DND-41 (cell line): ENCODE data around the gene ZNF586.
"Not testable (repeated sequence)": the region's sequence is repeated elsewhere in the genome, so short reads cannot be mapped to it uniquely, and the experiment has no call there.

ENCODE experiments used
- ATAC-seq: fragments of 200-7000 bp; cut with Tn5 transposase; 3 replicates; pipeline ENCODE4 v1.9.1; 2021; ENCODE audit warnings: low read depth; ENCODE audit not compliant: insufficient read depth
- DNase-seq: peaks from one replicate; pipeline ENCODE4 v3.0.0-alpha.2; 2020
- H2AFZ ChIP-seq: 2 replicates; pipeline ENCODE4 v1.6.0; 2012; ENCODE audit warnings: low read depth, low read length
- H3K27ac ChIP-seq: 2 replicates; pipeline ENCODE4 v1.5.1; 2012; ENCODE audit warnings: low read length, inconsistent platforms
- H3K27me3 ChIP-seq: fragments of 200-600 bp; sonication (generic); 2 replicates; pipeline ENCODE4 v1.6.0; 2012; ENCODE audit warnings: low read length, mild to moderate bottlenecking, inconsistent platforms; ENCODE audit not compliant: insufficient read depth, poor library complexity
- H3K36me3 ChIP-seq: 2 replicates; pipeline ENCODE4 v1.5.1; 2012; ENCODE audit warnings: low read length, inconsistent platforms; ENCODE audit not compliant: insufficient read depth
- H3K4me1 ChIP-seq: 2 replicates; pipeline ENCODE4 v1.5.1; 2012; ENCODE audit warnings: mild to moderate bottlenecking, low read length; ENCODE audit not compliant: insufficient read depth
- H3K4me2 ChIP-seq: 2 replicates; pipeline ENCODE4 v1.6.0; 2012; ENCODE audit warnings: mild to moderate bottlenecking, moderate library complexity, low read length, inconsistent platforms; ENCODE audit not compliant: insufficient read depth
- H3K4me3 ChIP-seq, 2 experiments: fragments of 200-600 bp in 1 of 2; shearing (Covaris generic) in 1 of 2; 2 replicates each; pipeline ENCODE4 v1.5.1; 2012 to 2016; ENCODE audit warnings: inconsistent platforms in 2 of 2, low read length in 2 of 2, mild to moderate bottlenecking in 2 of 2, low read depth in 1 of 2, moderate library complexity in 1 of 2
- H3K79me2 ChIP-seq: 2 replicates; pipeline ENCODE4 v1.6.0; 2012; ENCODE audit warnings: low read length, inconsistent platforms; ENCODE audit not compliant: insufficient read depth
- H3K9ac ChIP-seq: 2 replicates; pipeline ENCODE4 v1.6.0; 2012; ENCODE audit warnings: low read depth, mild to moderate bottlenecking, inconsistent platforms, low read length, moderate library complexity
- H3K9me3 ChIP-seq: 2 replicates; pipeline ENCODE4 v1.5.1; 2012; ENCODE audit warnings: low read length, moderate library complexity, mild to moderate bottlenecking, inconsistent platforms; ENCODE audit not compliant: insufficient read depth, severe bottlenecking
- H4K20me1 ChIP-seq: 2 replicates; pipeline ENCODE4 v1.6.0; 2012; ENCODE audit warnings: low read length; ENCODE audit not compliant: insufficient read depth
- EZH2 ChIP-seq: IDR thresholded peaks from 3 replicates; pipeline ENCODE4 v1.6.1; 2012; ENCODE audit warnings: borderline replicate concordance, low read depth, mild to moderate bottlenecking, moderate library complexity, low read length, inconsistent platforms; ENCODE audit not compliant: severe bottlenecking
- TF ChIP-seq, protein P1 (sequence below): IDR thresholded peaks from 2 replicates; pipeline ENCODE4 v1.5.1; 2012; ENCODE audit warnings: borderline replicate concordance, low read length, moderate library complexity, mild to moderate bottlenecking; ENCODE audit not compliant: poor library complexity, severe bottlenecking; ENCODE audit errors: extremely low read depth

ZNF586 gene

DNA sequence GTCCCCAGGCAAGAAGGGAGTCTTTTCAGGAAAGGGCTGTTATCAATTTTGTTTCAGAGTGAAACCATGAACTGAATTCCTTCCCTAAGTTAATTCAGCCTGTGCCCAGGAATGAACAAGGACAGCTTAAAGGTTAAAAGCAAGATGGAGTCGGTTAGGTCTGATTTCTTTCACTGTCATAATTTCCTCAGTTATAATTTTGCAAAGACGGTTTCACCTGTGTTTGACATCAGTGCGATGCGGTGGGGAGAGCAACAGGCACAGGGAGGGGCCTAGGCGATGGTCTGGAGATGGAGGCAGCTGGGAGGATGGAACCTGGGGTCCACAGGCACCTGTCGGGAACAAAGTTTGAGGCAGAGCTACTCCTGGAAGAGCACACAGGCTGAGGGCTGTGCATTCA lies 51.1 kb downstream of the ZNF586 start:
- H3K27me3 ChIP-seq = no peaks in the 10 kb centered on the region
- no peak for DNase-seq
- peak overlapping the region; percentile 72 for H3K4me2 ChIP-seq
- TF ChIP-seq, protein P1, sequence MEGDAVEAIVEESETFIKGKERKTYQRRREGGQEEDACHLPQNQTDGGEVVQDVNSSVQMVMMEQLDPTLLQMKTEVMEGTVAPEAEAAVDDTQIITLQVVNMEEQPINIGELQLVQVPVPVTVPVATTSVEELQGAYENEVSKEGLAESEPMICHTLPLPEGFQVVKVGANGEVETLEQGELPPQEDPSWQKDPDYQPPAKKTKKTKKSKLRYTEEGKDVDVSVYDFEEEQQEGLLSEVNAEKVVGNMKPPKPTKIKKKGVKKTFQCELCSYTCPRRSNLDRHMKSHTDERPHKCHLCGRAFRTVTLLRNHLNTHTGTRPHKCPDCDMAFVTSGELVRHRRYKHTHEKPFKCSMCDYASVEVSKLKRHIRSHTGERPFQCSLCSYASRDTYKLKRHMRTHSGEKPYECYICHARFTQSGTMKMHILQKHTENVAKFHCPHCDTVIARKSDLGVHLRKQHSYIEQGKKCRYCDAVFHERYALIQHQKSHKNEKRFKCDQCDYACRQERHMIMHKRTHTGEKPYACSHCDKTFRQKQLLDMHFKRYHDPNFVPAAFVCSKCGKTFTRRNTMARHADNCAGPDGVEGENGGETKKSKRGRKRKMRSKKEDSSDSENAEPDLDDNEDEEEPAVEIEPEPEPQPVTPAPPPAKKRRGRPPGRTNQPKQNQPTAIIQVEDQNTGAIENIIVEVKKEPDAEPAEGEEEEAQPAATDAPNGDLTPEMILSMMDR = no peak
- TF ChIP-seq EZH2 = no peak
- ATAC-seq = no peak
- H3K9me3 ChIP-seq = no peaks in the 10 kb centered on the region
- peaks cover 17% of the 10 kb centered on the region; the same call in 1 of the 2 replicates for H4K20me1 ChIP-seq
- H3K9ac ChIP-seq = peak overlapping the region; percentile 92
- peak overlapping the region; percentile 89 to 95; a peak in 3 of 4 replicates for H3K4me3 ChIP-seq
- H3K79me2 ChIP-seq = peaks cover 75% of the 10 kb centered on the region
- H3K36me3 ChIP-seq = peaks cover 36% of the 10 kb centered on the region
- H3K4me1 ChIP-seq = peaks cover 27% of the 10 kb centered on the region
- no peak overlapping the region for H2AFZ ChIP-seq
- H3K27ac ChIP-seq = peak overlapping the region; percentile 85

DNA sequence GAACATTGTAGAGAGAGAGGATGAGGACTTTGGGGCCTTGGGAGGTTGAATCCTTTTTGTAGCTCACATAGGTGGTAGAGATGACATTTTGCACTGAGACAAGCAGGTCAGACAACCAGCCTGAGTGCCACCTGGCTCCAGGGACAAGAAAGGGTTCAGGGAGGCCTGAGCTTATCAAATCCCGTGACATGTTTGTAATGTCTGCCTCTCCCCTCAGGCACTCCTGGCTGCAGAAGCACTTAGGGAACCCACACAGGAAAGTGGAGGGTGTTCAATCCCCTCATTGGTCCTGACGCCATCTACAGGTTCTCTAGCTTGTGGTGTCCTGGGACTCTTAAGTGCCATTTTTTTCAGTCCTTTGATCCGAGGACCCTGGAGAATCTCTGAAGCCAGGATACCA lies 51.6 kb downstream of the ZNF586 start:
- peak overlapping the region; percentile 72 for H3K4me2 ChIP-seq
- peak overlapping the region in 1 of 2 experiments; percentile 95; a peak in 3 of 4 replicates for H3K4me3 ChIP-seq
- peaks cover 77% of the 10 kb centered on the region for H3K79me2 ChIP-seq
- not testable (repeated sequence) for ATAC-seq, DNase-seq, H3K27me3 ChIP-seq, H2AFZ ChIP-seq, H3K27ac ChIP-seq, H3K9me3 ChIP-seq
- H3K9ac ChIP-seq = peak overlapping the region; percentile 92; the same call in 1 of the 2 replicates
- H3K4me1 ChIP-seq = peaks cover 27% of the 10 kb centered on the region
- H3K36me3 ChIP-seq = peaks cover 40% of the 10 kb centered on the region
- peaks cover 19% of the 10 kb centered on the region; the same call in 1 of the 2 replicates for H4K20me1 ChIP-seq

DNA sequence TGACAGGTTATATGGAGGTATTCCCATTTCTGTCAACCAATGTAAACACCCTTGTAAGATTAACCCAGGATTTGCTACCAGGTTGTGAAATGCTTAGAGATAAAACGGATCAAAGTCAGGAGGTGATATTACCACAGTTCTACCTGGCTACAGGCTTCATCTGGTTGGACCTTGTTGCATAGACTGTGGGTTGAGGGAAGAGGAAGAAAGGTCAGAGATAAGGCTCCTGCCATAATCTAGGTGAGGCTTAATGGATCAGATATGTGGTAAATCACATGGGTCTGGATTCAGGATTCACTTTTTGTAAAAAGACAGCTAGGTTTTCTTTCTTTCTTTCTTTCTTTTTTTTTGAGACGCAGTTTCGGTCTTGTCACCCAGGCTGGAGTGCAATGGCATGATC lies 52.0 kb downstream of the ZNF586 start:
- peaks cover 81% of the 10 kb centered on the region for H3K79me2 ChIP-seq
- H3K4me3 ChIP-seq, H3K9ac ChIP-seq, H3K27ac ChIP-seq, H3K27me3 ChIP-seq, H2AFZ ChIP-seq, ATAC-seq, DNase-seq, H3K9me3 ChIP-seq: not testable (repeated sequence)
- peak overlapping the region; percentile 4; the same call in 1 of the 2 replicates for H3K4me2 ChIP-seq
- peaks cover 44% of the 10 kb centered on the region for H3K36me3 ChIP-seq
- H3K4me1 ChIP-seq = peaks cover 27% of the 10 kb centered on the region
- H4K20me1 ChIP-seq = peaks cover 23% of the 10 kb centered on the region; the same call in 1 of the 2 replicates

DNA sequence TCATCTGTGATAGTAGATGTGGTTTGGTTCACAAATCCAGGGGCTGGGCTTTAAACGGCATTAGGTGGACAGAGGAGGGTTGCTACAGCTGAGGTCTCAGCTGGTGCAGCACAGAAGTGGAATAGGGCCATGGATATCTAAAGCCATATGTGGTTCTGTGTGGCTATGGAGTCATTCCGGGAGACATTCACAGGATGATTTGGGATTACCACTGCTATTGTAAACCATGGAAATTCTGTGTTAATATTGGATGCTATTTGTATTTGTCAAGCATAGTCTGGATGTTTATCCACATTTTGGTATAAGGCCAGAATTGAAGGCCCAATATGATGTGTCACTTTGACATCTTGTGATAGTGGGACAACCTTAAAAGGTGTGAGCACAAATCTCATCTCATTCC lies 53.7 kb downstream of the ZNF586 start:
- not testable (repeated sequence) for H2AFZ ChIP-seq, H3K9ac ChIP-seq, H3K4me2 ChIP-seq, ATAC-seq, H3K27me3 ChIP-seq, H3K4me3 ChIP-seq, H3K9me3 ChIP-seq, H3K27ac ChIP-seq, DNase-seq
- Histone ChIP-seq H3K79me2 (peaks cover 93% of the 10 kb centered on the region), H3K36me3 (peaks cover 45% of the 10 kb centered on the region), H4K20me1 (peaks cover 24% of the 10 kb centered on the region; the same call in 1 of the 2 replicates), H3K4me1 (peaks cover 25% of the 10 kb centered on the region)

DNA sequence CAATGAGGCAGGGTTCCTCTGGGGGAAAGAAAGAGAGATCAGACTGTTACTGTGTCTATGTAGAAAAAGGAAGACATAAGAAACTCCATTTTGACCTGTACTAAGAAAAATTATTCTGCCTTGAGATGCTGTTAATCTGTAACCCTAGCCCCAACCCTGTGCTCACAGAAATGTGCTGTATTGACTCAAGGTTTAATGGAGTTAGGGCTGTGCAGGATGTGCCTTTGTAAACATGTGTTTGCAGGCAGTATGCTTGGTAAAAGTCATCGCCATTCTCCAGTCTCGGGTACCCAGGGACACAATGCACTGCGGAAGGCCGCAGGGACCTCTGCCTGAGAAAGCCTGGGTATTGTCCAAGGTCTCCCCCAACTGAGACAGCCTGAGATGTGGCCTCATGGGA lies 54.1 kb downstream of the ZNF586 start:
- not testable (repeated sequence) for H3K27ac ChIP-seq, H3K9ac ChIP-seq, H3K4me3 ChIP-seq, DNase-seq, H2AFZ ChIP-seq, H3K27me3 ChIP-seq, H3K9me3 ChIP-seq, ATAC-seq, H3K4me2 ChIP-seq
- Histone ChIP-seq H4K20me1 (peaks cover 24% of the 10 kb centered on the region; the same call in 1 of the 2 replicates), H3K79me2 (peaks cover 93% of the 10 kb centered on the region), H3K4me1 (peaks cover 20% of the 10 kb centered on the region), H3K36me3 (peaks cover 45% of the 10 kb centered on the region)
